Hepatocyte (in vitro differentiated cells): Measurements from ENCODE around the gene ITPRID2.

Experiments
- CTCF ChIP-seq: fragments of 200-600 bp; sonication (generic); IDR thresholded peaks from 2 replicates; pipeline ENCODE4 v1.5.1; 2016; ENCODE audit warnings: antibody characterized with exemption, mild to moderate bottlenecking; ENCODE audit not compliant: poor library complexity
- EZH2 ChIP-seq: fragments of 200-600 bp; sonication (generic); IDR thresholded peaks from 2 replicates; pipeline ENCODE4 v1.6.1; 2016; ENCODE audit warnings: antibody characterized with exemption, mild to moderate bottlenecking, borderline replicate concordance

- no peak for TF ChIP-seq CTCF
- no peak for TF ChIP-seq EZH2
Observed at GRCh38 chr2:181877181-181877664, 14.3 kb upstream of the ITPRID2 start.
